AG04450 (cell line): ENCODE results near the gene CHURC1. TPM values are rescaled to one million over a fixed set of nuclear protein-coding genes. Genes with fewer than 3 reads are reported as not detected.

ENCODE experiments used
- CTCF ChIA-PET: fragments of 300-600, 350-600 bp; formaldehyde crosslinking; extraction: SDS; loops from one replicate; lab custom pipeline; 2022; ENCODE audit warnings: antibody characterized with exemption, inconsistent platforms; lab: Charles Lee
- POLR2A ChIA-PET: fragments of 350-600 bp; formaldehyde crosslinking; extraction: SDS; loops from one replicate; lab custom pipeline; 2021; ENCODE audit warnings: antibody characterized with exemption, inconsistent platforms; lab: Yijun Ruan, JAX
- DNase-seq: peaks from one replicate; pipeline ENCODE4 v3.0.0-alpha.2; 2011; ENCODE audit warnings: low read depth, low spot score
- H3K27ac ChIP-seq: one replicate; pipeline ENCODE4 v1.5.1; 2012; ENCODE audit warnings: low read depth, low read length, control low read depth
- H3K27me3 ChIP-seq: one replicate; pipeline ENCODE4 v1.6.0; 2012; ENCODE audit warnings: low read length; ENCODE audit not compliant: control insufficient read depth, insufficient read depth
- H3K4me3 ChIP-seq: 2 replicates; pipeline ENCODE4 v1.5.1; 2011; ENCODE audit warnings: mild to moderate bottlenecking, low read depth, low read length, control low read depth
- H3K9me3 ChIP-seq: 2 replicates; pipeline ENCODE4 v1.5.1; 2012; ENCODE audit warnings: low read length; ENCODE audit not compliant: control insufficient read depth, insufficient read depth
- CTCF ChIP-seq: IDR thresholded peaks from 2 replicates; pipeline ENCODE4 v1.5.1; 2011; ENCODE audit warnings: low read depth, low read length, control low read depth, inconsistent platforms
- polyA plus RNA-seq: library from polyadenylated mRNA; depleted of rRNA; stranded (reverse); fragments of >200 nt; gene quantifications from 2 replicates; pipeline ENCODE4 v1.2.3, GENCODE V29; 2011

The CHURC1 gene
- polyA plus RNA-seq, 1 experiment: 113 TPM

GRCh38 chr14:64923015-64923414 lies 8.8 kb downstream of the CHURC1 start:
- Histone ChIP-seq H3K9me3 (no peaks in the 10 kb centered on the region), H3K27ac (no peak overlapping the region), H3K27me3 (no peaks in the 10 kb centered on the region), H3K4me3 (no peak overlapping the region)
- DNase-seq: no peak
- CTCF ChIA-PET: interaction anchor here (0.6 to 1.9 kb wide), 4 partner anchors 12 to 100 kb away, joined by 3 to 10 read pairs (median 4); no protein-coding TSS in a partner anchor
- TF ChIP-seq CTCF: no peak
- POLR2A ChIA-PET: interaction anchor here (1.1 kb wide), 1 partner anchor 8 kb away, joined by 4 read pairs; no protein-coding TSS in a partner anchor

- ChIA-PET CTCF (interaction anchor here (0.6 to 1.5 kb wide), 5 partner anchors 10 to 265 kb away, joined by 3 to 8 read pairs (median 4); no protein-coding TSS in a partner anchor), POLR2A (no interaction called here)
- DNase-seq: no peak
- no peak overlapping the region for H3K27ac ChIP-seq
- no peaks in the 10 kb centered on the region for H3K27me3 ChIP-seq
- H3K4me3 ChIP-seq: no peak overlapping the region
- TF ChIP-seq CTCF: no peak
- H3K9me3 ChIP-seq: no peaks in the 10 kb centered on the region
These were observed 12.2 kb downstream of the CHURC1 start for GRCh38 chr14:64926398-64926995.

GRCh38 chr14:64927031-64927430 lies 12.8 kb downstream of the CHURC1 start:
- Histone ChIP-seq H3K27me3 (no peaks in the 10 kb centered on the region), H3K27ac (no peak overlapping the region), H3K9me3 (no peaks in the 10 kb centered on the region), H3K4me3 (no peak overlapping the region)
- DNase-seq: no peak
- ChIA-PET CTCF (interaction anchor here (0.6 to 1.5 kb wide), 3 partner anchors 10 to 23 kb away, joined by 3 to 8 read pairs (median 4); no protein-coding TSS in a partner anchor), POLR2A (no interaction called here)
- no peak for TF ChIP-seq CTCF

- no peaks in the 10 kb centered on the region for H3K9me3 ChIP-seq
- no peak for DNase-seq
- no peaks in the 10 kb centered on the region for H3K27me3 ChIP-seq
- CTCF ChIA-PET: interaction anchor here (1.0 to 1.3 kb wide), 2 partner anchors 17 to 37 kb away, joined by 3 to 8 read pairs; no protein-coding TSS in a partner anchor
- H3K4me3 ChIP-seq: no peak overlapping the region
- POLR2A ChIA-PET: no interaction called here
- no peak for TF ChIP-seq CTCF
- no peak overlapping the region for H3K27ac ChIP-seq
These were observed 14.2 kb downstream of the CHURC1 start for GRCh38 chr14:64928239-64929013.

- POLR2A ChIA-PET: no interaction called here
- CTCF ChIA-PET: no interaction called here
- Histone ChIP-seq H3K27ac (no peak overlapping the region), H3K4me3 (no peak overlapping the region), H3K9me3 (no peaks in the 10 kb centered on the region), H3K27me3 (no peaks in the 10 kb centered on the region)
- no peak for DNase-seq
- no peak for TF ChIP-seq CTCF
These were observed 14.7 kb downstream of the CHURC1 start for GRCh38 chr14:64929014-64929359.
